Activated CD4-positive, alpha-beta T cell treated with anti-CD3 and anti-CD28 coated beads for 4 hours (primary cell): ENCODE measurements around the gene RNF166.
A peak's percentile ranks its signal among the peaks of the same experiment; 100 is the strongest.

Experiments used
- DNase-seq, 2 donors: peaks; one replicate each; pipeline ENCODE4 v3.0.0-alpha.2; 2020

The RNF166 gene

DNA sequence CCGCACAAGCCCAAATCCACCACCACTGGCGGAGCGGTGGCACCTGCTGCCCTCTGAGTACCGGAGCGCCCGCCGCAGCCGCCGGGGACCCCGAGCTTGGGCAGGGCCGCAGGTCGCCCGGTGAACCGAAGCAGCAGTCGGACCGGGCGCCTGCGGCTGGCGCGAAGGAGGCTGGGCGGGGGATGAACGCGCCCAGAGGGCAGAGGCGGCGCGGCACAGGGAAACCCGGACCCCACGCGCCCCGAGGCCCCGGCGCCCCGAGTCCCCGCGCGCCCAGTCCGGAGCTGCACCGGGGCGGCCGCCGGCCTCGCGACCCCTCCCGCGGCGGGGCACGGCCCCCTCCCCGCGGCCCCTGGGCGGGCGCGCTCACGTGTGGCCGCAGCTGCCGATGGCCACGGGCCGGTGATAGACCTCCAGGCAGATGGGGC, 393 bp downstream of the RNF166 start:
- DNase-seq = no peak

DNA sequence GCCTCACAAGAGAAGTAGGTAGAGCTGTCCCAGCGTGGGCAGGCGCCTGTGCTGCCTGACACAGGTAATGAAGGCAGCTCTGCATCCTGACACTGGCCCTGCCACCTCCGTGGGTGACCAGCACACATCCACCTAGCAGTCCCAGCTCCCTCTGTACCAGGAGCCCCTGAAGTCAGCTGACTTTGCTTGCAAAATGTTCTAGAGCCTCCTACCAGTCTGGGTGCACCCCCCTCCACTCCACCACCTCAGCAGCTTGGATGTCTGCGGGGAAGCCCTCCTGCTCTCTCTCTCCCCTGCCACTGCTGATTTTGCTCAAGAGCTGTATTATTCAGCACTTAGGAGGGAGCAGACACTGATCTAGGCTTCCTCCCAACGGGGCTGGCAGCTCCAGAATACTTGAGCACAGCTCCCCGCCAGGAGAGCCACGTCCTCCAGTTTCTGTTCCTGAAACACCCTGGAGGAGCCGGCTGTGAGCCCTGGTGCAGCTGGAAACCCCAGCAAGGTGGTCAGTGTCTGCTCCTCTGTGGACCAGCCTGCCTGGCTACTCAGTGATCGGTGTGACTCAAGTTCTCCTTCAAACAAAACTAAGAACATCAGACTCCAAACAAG, 1.0 kb downstream of the RNF166 start:
- DNase-seq = no peak

DNA sequence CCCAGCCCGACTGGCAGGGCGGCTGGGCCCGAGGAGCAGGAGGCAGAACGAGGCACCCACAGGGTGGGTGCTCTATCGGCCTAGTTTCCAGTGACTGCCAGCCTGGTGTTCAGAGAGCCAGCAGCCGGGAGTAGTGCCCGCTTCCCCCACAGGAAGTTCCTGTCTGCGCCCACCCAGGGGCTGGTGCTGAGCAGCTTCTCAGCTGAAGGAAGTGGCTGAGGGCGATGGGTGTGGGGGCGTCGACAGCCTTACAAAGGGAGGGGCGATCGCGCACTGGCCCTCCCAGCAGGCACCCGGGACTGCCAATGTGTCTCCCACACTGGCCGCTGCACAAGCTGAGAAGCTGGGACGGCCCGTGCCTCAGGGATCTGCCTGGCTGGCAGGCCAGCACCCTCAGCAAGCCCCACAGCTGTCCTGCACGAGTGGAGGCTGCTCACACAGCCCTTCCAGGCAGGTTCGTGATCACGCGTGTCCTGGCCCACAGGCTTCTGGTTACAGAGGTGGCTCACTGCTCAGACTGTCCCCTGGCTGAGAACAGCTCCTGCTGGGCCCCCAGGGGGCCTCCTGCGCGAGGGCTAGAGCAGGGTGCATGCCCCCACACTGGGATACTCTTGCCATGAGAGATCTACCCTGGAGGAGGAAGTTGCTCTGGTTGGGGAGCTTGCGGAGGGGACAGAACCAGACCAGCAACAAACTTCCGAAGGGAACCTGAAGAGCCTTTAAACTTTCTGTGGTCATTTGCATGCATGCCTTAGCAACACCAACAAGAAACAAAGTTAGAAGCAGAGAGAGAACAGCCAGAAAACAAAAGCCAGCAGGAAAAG, 2.5 kb downstream of the RNF166 start:
- DNase-seq = peak; percentile 58 to 71

DNA sequence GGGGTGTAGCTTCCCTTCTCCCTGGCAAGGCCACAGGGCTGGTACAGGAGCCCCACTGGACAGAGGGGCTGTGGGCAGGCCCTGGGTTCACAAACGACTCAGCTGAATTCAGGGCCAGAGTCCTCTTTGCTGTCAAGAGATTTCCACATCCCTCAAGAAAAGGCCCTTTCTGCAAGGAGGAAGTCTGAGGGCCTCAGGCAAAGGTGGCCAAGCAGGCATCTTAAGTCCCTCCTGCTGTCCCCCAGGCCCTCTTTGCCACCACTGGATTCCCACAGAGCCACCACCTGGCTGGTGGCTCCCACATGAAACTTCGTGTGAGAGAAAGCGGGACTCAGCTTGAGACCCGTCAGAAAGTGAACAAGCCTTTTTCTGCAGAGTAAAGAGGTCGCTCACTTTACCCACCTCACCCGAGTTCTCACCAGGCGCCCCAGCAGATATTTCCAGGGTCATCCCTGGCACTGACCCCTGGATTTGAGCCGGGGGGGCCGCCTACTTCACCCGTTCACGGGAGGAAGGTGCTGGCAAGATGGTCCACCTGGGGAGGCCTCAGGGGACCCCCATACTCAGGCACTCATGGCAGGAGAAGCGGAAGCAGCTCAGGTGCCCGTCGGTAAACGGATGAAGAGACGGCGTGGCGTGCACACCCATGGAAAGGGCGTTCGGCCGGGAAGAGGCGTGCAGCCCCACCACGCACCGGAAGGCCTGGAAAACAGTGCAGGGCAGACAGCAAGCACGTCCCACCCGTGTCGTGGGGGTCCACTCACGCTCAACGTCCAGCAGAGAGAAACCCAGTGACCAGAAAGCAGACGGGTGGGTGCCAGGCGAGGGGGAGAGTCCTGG, 3.6 kb downstream of the RNF166 start:
- DNase-seq = no peak

DNA sequence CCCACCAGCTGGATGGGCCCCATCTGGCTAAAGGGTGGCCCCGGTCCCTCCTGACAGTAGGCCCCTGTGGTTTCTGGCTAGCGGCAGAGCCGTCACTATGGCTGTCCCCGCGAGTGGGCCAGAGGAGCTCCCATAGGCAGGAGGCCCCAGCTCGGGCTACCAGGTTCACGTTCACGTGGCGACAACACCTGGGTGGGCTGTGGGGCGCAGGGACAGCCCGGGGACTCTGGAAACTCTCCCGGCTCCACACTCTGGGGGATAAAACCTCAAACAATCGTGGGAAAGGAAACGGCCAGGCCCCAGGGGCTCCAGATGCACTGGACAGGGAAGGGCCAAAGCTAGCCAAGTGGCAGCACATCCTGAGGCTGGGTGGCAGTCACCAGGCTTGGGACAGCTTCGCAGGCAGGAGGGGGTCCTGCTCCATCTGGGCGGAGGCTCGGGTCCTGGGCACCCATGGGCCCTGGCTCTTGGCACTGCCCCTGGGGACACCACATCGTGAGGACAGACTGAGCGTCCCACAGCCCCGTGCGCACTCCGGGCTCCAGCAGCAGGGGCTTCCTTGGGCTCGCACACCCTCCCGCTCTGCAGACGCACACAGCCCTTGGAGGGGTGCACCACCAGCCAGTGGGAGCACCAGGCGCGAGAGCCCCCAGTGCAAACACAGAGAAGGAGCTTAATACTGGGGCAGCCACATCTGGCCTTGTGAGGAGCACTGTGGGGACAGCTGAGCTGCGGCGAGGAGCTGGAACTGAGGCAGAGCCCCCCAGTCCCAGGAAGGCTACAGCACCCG, 4.4 kb downstream of the RNF166 start:
- DNase-seq = no peak

DNA sequence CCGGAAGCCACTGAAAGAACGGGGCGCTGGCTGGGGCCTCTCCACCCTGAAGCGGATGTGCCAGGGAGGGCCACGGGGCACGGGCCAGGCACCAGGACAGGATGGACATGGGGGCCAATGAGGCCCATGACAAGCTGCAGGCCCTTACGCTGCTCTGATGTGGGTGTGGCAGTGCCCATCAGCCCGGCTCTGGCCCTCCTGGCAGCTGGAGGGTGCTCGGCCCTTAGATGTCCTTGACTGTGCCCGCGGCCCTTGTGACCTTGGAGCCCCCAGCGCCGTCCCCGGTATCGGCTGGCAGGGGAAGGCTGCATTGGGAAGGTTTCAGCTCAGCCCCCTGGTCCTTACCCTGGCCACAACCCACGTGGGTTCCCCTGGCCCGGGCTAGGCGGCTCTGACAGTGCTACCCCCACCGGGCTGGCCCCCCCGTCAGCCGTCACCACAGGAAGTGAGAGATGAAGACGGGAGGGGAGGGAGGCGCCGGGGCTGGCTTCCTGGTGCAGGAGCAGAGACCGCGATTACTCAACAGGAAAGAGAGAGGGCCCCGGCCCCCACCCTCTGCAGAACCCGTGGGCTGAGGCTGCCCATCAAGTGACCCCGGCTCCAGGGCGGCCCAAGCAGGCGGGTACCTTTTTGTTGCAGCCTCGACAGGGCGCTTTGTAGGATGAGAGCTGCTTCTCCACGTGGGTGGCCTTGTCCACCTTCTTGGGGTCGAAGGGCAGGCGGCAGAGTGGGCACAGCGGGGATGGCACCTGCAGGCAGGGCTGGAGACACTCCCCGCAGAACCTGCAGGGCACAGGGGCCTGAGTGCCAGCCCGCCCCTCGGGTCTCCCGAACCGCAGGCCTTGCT, 5.3 kb downstream of the RNF166 start:
- peak; percentile 95 for DNase-seq

DNA sequence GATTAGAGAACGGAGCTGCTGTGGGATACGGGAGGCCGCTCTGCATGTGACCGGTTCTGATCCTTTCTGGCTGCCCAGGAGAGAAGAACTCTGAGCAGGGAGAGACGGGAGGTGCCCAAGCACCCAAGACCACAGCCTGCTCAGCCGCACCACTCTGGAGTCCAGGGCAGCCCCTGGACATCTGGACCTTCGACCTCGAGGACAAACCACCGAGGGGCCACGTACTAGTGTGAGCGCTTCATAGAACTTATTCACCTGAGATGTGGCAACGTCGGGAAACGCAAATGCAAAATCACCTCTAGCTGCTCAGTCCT, 5.9 kb downstream of the RNF166 start:
- no peak for DNase-seq

DNA sequence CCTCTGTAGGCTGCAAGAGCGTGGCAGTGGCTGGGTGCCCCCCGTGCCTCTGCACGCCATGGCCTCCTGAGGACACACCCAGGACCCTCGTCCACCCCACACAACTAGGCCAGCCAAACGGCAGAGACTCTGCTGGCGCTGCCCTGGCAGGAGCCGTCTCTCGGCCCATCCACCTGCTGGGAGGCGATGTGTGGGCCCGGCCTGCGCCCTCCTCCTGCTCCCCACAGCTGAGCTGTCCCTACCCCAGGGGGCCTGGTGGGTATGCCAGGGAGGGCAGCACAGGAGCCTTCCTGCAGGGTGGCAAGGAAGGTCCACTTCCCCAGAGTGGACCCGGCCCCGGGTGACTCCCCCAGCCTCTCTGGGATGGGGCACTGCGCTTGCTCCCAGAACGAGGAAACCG, 7.0 kb downstream of the RNF166 start:
- DNase-seq = no peak

DNA sequence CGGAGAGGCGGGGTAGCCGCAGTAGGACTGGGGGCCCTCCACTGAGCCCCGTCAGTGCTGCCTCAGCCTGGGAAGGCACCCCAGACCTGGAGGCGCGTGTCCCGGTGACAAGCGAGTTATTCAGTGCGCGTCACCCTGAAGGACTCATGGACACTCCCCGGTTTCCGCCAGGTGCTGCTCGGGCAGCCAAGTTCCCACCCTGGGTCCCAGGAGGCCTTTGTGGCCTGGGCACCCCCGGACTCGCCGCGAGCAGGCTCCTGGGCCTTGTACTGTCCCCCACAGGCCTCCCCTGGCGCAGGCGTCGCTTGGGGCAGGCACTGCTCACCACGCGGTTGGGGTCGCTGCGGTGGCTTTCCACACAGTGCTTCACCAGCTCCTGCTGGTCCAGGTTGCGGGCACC, 7.6 kb downstream of the RNF166 start:
- DNase-seq = no peak

DNA sequence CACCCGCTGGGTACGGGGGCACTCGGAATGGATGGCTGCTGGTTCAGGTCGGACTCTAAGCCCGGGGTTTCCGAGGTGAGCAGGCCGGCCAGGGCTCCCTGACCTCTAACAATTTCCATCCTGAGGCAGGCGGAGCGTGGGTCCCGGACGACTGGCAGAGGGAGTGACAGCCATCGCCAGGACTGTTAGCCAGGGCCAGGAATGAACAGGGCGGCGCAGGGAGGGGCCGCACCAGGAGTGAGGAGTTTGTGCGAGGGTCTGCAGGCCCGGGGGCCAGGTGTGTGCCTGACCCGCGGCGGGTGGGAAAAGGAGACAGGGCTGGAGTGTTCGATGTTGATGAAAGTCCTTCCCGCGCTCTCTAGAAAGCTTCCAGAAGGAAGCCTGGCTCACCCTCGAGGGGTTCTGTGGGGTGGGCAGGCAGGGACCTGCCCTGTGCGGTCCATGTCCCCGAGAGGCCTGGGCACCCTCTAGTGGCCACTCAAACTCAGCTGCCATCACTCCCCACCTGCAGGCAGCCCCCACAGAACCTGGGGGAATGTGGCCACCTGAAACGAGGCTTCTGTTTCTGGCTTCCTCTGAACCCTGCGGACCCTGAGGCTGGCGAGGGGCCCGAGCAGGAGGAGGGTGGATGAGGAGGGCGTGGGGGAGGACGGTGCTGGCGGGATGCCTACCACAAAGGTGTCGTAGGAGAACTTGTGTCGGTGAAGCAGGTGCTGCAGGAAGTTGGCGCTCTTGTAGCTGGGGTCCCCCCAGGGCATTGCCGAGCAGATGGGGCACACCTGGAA, 8.2 kb downstream of the RNF166 start:
- DNase-seq = no peak

DNA sequence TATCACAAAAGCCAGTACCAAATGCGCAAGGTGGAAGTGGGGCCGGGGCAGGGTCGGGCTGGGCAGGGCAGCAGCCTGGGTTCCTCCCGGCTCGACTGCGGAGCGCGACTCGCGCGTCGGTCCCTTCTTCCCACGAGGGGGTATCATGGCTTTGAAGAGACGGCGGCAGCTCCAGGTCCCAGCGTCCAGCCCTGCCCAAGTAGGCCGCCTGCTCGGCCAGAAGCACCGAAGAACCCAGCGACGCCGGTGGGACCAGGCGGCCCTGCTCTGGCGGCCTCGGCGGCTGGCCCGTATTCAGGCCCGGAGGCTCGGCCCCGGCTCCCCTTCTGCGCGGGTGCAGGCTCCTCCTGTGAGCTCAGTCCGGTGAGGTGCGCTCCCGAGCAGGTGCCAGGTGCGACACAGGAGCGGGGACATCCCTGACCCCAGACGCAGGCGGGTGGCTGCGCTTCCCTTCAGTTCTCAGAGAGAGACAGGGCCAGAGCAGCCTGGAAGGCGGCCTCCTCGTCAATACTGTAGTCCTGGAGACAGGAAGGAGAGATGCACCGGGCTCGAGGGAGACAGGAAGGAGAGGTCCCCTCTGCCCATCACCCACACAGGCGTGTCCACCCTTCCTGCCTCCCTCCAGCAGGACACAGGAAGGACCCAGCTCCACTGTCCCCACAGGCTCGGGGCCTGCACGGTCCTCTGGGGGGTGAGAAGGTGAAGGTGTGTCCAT, 8.9 kb downstream of the RNF166 start:
- no peak for DNase-seq

DNA sequence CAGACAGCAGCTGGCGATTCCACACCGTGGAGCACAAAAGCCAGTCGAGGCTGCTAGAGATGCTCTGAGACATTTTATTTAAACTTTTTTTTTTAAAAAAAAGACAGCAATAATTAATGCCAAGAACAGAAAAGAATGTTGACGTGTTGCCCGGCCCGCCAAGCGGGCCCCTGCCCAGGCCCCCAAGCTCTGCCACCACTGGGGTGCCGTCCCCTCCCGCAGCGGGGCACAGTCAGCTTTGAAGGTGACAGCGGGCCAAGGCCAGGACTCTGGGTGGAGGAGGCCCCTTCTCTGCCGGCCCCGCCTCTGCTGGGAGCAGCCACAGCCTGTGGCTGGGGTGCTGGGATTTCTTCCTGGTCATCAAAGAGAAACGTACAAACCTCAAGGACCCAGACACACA, 9.8 kb downstream of the RNF166 start:
- no peak for DNase-seq

DNA sequence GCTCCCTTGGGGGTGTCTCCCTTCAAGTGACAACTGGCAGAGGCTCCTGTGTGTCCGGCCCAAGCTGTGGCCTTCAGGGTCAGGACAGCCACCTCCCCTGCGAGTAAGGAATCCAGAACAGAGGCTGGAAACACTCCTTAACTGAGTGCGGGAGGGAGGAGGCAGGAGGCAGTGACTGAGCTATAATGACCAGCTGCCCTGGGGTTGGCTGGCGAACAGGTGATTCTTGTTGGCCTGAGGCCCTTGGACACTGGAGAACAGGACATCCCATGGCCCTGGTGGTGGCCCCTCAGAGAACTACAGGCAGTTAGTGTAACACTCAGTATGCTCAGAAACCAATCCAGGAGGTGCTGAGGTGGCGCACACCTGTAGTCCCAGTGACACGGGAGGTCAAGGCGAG, 10.5 kb downstream of the RNF166 start:
- no peak for DNase-seq

DNA sequence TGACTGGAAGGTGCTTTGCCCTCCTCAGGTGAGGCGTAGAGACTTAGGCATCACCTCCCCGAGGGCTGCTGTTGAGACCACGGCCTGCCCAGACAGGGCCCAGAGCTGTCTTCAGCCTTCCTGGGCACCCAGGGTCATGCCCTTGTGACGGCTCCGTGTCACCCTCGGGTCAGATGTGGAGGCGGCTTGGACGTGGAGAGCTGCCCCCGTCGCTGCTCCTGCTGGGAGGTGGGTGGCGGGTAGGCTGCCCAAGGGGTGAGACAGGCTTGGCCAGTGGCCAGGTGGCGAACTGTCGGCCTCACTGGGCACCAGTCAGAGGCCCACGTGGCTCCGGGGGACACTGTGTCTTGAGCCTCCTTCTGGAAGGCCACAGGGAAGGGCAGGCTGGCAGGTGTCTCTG, 11.0 kb downstream of the RNF166 start:
- no peak for DNase-seq

DNA sequence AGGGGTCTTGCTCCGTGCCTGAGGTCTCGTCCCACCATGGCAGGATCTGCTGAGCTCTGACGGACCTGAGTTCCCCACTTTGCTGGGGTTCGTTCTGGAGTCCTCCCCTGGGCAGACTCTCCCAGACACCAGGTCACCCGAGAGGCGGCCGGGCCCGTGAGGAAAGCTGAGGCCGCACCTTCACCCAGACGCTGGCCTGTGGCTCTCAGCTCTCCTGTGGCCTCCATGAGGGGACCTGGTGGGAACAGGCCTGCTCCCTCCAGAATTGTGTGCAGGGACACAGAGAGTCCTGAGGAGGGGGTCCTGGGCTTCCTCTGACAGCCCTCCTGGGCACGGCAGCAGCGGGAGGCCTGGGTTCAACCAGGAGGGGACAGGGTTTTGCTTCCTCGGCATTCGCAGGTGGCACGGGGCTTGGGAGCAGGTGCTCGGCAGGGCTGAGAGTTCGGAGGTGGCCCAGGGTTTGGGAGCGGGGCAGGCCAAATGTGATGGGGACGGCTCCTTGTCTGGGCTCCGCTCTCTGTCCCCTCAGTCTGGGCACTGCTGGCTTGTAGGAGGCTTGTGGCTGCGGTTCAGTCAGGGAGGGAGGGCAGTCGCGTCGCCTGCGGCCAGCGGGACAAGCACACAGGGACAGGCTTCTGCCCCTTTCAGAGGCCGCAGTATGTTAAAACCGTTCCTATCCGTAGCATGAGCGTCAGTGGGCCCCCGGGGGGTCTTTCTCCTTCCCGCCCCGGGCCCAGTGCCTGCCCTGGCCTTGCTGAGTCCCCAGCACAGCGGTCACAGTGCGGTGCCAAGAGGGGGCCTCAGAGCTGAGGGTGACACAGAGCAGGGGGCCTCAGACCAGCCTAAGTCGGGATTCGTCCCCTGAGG, 11.8 kb downstream of the RNF166 start:
- DNase-seq = no peak

DNA sequence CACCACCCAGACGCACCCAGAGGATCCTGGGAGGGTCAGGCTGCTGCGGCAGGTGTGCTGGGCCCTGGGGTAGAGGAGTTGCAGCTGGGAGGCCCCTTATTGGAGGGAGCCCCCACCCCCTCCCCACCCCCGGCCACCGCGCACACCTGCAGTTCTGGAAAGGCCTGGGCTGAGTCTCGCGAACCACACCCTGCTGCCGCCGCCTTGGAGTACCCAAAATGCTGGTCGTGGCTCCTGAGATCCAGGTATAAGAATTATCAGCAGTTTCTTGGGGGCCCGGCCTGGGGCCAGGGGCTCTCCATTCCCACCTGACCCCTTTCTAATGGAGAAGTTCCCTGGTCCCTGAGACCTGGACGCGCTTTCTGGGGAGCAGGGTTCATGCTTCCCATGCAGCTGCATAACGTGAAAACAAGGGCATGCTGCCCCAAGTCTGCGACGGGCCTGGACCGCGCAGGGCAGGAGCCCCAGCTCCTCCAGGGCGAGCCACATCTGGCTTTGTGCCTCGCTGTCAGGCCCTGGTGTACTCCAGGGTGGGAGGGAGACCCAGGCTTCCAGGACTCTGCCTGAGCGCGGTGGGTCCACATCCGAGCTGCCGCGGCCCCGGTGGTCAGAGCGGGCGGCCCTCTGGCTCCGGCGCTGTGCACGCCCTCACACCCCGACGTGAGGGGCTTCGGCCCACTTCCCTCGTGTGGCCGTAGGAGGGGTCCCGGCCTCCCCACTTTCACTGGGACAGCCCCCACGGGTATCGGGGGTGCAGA, 12.6 kb downstream of the RNF166 start:
- DNase-seq = no peak

DNA sequence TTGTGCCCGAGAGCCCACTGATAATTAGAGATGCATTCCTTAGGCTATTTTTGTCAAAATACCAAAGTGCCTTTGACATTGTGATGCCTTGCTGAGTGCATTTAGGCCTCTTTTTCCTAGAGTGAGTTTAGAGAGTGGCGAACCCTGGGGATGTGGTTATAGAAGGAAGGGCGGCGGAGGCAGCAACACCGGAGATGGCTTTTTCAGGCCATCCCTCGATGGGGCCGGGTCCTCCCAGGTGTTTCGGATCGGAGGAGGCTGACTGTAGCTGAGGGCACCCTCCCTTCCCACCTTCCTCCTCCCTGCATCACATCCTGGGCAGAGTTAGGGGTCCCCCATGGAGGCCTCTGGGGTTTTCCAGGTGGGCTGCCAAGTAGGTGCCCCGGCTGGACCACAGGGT, 13.3 kb downstream of the RNF166 start:
- no peak for DNase-seq

DNA sequence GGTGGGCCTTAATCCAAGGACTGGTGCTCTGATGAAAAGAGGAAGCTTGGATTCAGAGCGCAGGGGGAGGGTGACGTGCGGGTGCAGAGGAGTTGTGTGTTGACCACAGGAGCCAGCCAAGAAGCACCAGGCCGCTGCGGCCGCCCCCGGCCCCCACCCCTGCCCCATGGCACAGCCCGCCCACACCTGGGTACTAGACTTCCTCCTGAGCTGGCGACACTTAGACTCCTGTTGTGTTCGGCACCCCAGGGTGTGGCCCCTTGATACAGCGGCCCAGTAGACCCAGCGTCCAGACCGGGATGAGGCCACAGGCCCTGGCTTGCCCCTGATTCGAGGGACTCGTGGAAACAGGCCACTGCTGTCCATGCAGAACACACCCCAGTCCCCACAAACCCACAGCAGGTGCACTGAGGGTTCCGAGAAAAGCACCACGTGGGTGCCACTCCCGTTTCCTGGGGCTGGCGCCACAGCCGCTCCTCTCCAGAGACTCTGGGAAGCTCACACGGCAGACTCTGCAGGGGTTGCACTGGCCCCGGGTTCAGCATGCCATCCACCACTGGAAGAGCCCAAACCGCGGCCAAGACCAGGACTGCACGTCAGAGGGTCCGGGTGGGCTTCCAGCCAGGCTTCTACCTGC, 14.2 kb downstream of the RNF166 start:
- DNase-seq = peak in 1 of 2 donors; percentile 38
